Panc1 (cell line): ENCODE data around the gene CREBBP. TPM values are rescaled to one million over a fixed set of nuclear protein-coding genes. Genes with fewer than 3 reads are reported as not detected.

ENCODE experiments used
- ATAC-seq: fragments of 200-7000 bp; cut with Tn5 transposase; 2 replicates; pipeline ENCODE4 v1.9.1; 2020; ENCODE audit warnings: mild to moderate bottlenecking, moderate library complexity
- BruUV-seq: library from RNA; stranded (reverse); fragments of 400-500 nt; replicated peaks from 2 replicates; lab custom pipeline; 2021; lab: Mats Ljungman, UMichigan
- CTCF ChIA-PET: fragments of 300-600 bp; sonication (Branson Sonifier 250); formaldehyde crosslinking; loops from one replicate; lab custom pipeline; 2022; ENCODE audit warnings: antibody characterized with exemption; lab: Charles Lee
- POLR2A ChIA-PET: fragments of 300-600 bp; sonication (Branson Sonifier 250); formaldehyde crosslinking; loops from one replicate; lab custom pipeline; 2022; ENCODE audit warnings: antibody characterized with exemption; lab: Charles Lee
- DNase-seq: peaks from one replicate; pipeline ENCODE4 v3.0.0-alpha.2; 2010; ENCODE audit warnings: low read depth, low spot score
- H3K27ac ChIP-seq: 2 replicates; pipeline ENCODE4 v1.5.1; 2011; ENCODE audit warnings: mild to moderate bottlenecking, low read length, inconsistent platforms
- H3K27me3 ChIP-seq: fragments of 200-500 bp; sonication (Bioruptor generic); 2 replicates; pipeline ENCODE4 v1.6.0; 2014; ENCODE audit warnings: low read length, inconsistent platforms; ENCODE audit not compliant: control insufficient read depth, insufficient read depth
- H3K36me3 ChIP-seq: fragments of 200-500 bp; sonication (Bioruptor generic); 2 replicates; pipeline ENCODE4 v1.5.1; 2014; ENCODE audit warnings: inconsistent platforms, mild to moderate bottlenecking, low read length, moderate library complexity; ENCODE audit not compliant: control insufficient read depth, insufficient read depth
- H3K4me1 ChIP-seq: 2 replicates; pipeline ENCODE4 v1.5.1; 2011; ENCODE audit warnings: inconsistent platforms, mild to moderate bottlenecking, low read length, moderate library complexity; ENCODE audit not compliant: control insufficient read depth, insufficient read depth
- H3K4me3 ChIP-seq, 2 experiments: 2 replicates each; pipeline ENCODE4 v1.5.1; 2011 to 2012; ENCODE audit warnings: low read depth in 2 of 2, low read length in 2 of 2, mild to moderate bottlenecking in 2 of 2, inconsistent platforms in 1 of 2, moderate library complexity in 1 of 2
- H3K9me3 ChIP-seq: fragments of 200-500 bp; sonication (Bioruptor generic); 2 replicates; pipeline ENCODE4 v1.5.1; 2014; ENCODE audit warnings: low read depth, mild to moderate bottlenecking, inconsistent platforms, low read length, moderate library complexity; ENCODE audit not compliant: control insufficient read depth, insufficient read depth
- POLR2AphosphoS5 ChIP-seq: IDR thresholded peaks from 2 replicates; pipeline ENCODE4 v1.6.1; 2012; ENCODE audit warnings: mild to moderate bottlenecking, low read depth, low read length, moderate library complexity
- SIN3A ChIP-seq: IDR thresholded peaks from 2 replicates; pipeline ENCODE4 v1.6.1; 2012; ENCODE audit warnings: low read depth, mild to moderate bottlenecking, low read length, moderate library complexity, borderline replicate concordance; ENCODE audit not compliant: insufficient read depth
- TCF7L2 ChIP-seq: IDR thresholded peaks from 2 replicates; pipeline ENCODE4 v1.6.1; 2011; ENCODE audit warnings: mild to moderate bottlenecking, low read depth, low read length, inconsistent platforms
- in situ Hi-C: cut with HindIII; loops from 2 replicates; pipeline ENCODE4 v1.10.0; 2016; ENCODE audit warnings: low sequenced_read_pairs, low pct_unique_long_range_greater_than_20kb
- intact Hi-C: fragments of 100-400 bp; cut with micrococcal nuclease; formaldehyde crosslinking; loops from one replicate; pipeline ENCODE4 v1.10.0; 2022; ENCODE audit not compliant: unreplicated experiment
- total RNA-seq: library from RNA; stranded (reverse); gene quantifications from one replicate; pipeline ENCODE4 v1.2.1, GENCODE V29; 2021; ENCODE audit not compliant: unreplicated experiment
- TF ChIP-seq, protein P1 (sequence below), 2 experiments: IDR thresholded peaks; 2 replicates each; pipeline ENCODE4 v1.6.1; 2011 to 2012; ENCODE audit warnings: low read depth in 2 of 2, control low read depth in 1 of 2, low read length in 1 of 2, mild to moderate bottlenecking in 1 of 2, moderate library complexity in 1 of 2; ENCODE audit not compliant: insufficient read depth in 1 of 2
- TF ChIP-seq, protein P2 (sequence below): fragments of 450-650 bp; IDR thresholded peaks from 2 replicates; pipeline ENCODE4 v1.5.1; 2017; ENCODE audit warnings: mild to moderate bottlenecking

The CREBBP gene
- total RNA-seq, 1 experiment from 2014 or later = 60.2 TPM

DNA sequence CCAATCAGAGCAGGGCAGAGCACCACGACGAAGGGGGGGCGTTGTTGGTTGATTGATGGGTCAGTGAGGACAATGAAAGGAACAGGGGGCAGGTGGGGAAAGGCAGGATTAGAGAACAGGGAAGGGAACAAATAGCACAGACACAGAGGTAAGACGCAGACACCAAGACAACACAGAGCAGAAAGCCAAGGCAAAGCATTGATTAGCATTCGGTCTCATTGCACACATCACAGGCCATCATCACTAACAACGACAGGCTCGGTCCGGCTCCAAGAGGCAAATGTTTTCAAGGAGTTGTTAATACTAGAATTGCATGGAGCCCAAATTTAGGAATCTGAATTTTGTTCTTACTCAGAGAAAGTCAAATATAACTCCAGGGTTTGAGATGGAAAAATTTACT, 128.6 kb downstream of the CREBBP start:
- POLR2A ChIA-PET = no interaction called here
- TF ChIP-seq TCF7L2 (no peak), POLR2AphosphoS5 (no peak), SIN3A (no peak)
- TF ChIP-seq, protein P1, sequence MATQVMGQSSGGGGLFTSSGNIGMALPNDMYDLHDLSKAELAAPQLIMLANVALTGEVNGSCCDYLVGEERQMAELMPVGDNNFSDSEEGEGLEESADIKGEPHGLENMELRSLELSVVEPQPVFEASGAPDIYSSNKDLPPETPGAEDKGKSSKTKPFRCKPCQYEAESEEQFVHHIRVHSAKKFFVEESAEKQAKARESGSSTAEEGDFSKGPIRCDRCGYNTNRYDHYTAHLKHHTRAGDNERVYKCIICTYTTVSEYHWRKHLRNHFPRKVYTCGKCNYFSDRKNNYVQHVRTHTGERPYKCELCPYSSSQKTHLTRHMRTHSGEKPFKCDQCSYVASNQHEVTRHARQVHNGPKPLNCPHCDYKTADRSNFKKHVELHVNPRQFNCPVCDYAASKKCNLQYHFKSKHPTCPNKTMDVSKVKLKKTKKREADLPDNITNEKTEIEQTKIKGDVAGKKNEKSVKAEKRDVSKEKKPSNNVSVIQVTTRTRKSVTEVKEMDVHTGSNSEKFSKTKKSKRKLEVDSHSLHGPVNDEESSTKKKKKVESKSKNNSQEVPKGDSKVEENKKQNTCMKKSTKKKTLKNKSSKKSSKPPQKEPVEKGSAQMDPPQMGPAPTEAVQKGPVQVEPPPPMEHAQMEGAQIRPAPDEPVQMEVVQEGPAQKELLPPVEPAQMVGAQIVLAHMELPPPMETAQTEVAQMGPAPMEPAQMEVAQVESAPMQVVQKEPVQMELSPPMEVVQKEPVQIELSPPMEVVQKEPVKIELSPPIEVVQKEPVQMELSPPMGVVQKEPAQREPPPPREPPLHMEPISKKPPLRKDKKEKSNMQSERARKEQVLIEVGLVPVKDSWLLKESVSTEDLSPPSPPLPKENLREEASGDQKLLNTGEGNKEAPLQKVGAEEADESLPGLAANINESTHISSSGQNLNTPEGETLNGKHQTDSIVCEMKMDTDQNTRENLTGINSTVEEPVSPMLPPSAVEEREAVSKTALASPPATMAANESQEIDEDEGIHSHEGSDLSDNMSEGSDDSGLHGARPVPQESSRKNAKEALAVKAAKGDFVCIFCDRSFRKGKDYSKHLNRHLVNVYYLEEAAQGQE (IDR thresholded peaks at IDR 0.05; ENCODE audit: insufficient read depth in 1 of 2, low read depth in 2 of 2, low read length in 1 of 2) = no peak
- Histone ChIP-seq H3K27ac (no peak overlapping the region), H3K9me3 (no peaks in the 10 kb centered on the region), H3K4me3 (no peak overlapping the region), H3K36me3 (peaks cover 17% of the 10 kb centered on the region; the same call in 1 of the 2 replicates), H3K27me3 (no peaks in the 10 kb centered on the region), H3K4me1 (no peaks in the 10 kb centered on the region)
- DNase-seq (no peak), ATAC-seq (no peak)
- intact Hi-C loops (no loop called here), in situ Hi-C loops (no loop called here)
- CTCF ChIA-PET = no interaction called here
- no TSS peak for BruUV-seq

DNA sequence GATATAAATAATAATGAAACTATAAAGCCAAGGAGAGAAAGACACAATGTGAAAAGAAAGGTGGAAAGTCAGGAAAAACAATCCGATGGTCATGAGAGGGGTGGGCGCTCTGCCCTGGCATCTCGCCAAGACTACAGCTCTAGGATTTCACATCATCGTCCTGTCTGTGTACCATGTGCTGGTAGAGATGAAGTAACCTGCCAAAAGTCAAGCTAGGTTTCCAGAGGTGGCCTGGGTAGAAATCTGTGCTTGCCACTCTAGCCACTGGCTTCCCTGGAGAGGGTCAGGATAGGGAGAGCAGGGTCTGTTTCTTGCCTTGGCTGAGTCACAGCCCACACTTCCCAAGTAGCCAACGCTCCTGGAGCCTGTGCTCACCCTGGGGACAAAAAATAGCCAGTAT, 132.2 kb downstream of the CREBBP start:
- H3K36me3 ChIP-seq = peaks cover 11% of the 10 kb centered on the region; the same call in 1 of the 2 replicates
- CTCF ChIA-PET = no interaction called here
- in situ Hi-C loops = no loop called here
- DNase-seq (no peak), ATAC-seq (no peak)
- no peaks in the 10 kb centered on the region for H3K4me1 ChIP-seq
- H3K27me3 ChIP-seq = no peaks in the 10 kb centered on the region
- intact Hi-C loops = no loop called here
- POLR2A ChIA-PET = no interaction called here
- BruUV-seq = no TSS peak
- no peak overlapping the region for H3K27ac ChIP-seq
- H3K9me3 ChIP-seq = no peaks in the 10 kb centered on the region
- H3K4me3 ChIP-seq = no peak overlapping the region
- TF ChIP-seq, protein P2, sequence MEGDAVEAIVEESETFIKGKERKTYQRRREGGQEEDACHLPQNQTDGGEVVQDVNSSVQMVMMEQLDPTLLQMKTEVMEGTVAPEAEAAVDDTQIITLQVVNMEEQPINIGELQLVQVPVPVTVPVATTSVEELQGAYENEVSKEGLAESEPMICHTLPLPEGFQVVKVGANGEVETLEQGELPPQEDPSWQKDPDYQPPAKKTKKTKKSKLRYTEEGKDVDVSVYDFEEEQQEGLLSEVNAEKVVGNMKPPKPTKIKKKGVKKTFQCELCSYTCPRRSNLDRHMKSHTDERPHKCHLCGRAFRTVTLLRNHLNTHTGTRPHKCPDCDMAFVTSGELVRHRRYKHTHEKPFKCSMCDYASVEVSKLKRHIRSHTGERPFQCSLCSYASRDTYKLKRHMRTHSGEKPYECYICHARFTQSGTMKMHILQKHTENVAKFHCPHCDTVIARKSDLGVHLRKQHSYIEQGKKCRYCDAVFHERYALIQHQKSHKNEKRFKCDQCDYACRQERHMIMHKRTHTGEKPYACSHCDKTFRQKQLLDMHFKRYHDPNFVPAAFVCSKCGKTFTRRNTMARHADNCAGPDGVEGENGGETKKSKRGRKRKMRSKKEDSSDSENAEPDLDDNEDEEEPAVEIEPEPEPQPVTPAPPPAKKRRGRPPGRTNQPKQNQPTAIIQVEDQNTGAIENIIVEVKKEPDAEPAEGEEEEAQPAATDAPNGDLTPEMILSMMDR = no peak
- TF ChIP-seq, protein P1 (IDR thresholded peaks at IDR 0.05; ENCODE audit: insufficient read depth in 1 of 2, low read depth in 2 of 2, low read length in 1 of 2) = no peak
- TF ChIP-seq SIN3A (no peak), POLR2AphosphoS5 (no peak), TCF7L2 (no peak)
